ENCODE results near the gene PSMB9. TPM values are rescaled to one million over a fixed set of nuclear protein-coding genes. Genes with fewer than 3 reads are reported as not detected.

The PSMB9 gene
- total RNA-seq, 3 donors from 2014 or later, result 37.4 to 108 (median 39.0) TPM

DNA sequence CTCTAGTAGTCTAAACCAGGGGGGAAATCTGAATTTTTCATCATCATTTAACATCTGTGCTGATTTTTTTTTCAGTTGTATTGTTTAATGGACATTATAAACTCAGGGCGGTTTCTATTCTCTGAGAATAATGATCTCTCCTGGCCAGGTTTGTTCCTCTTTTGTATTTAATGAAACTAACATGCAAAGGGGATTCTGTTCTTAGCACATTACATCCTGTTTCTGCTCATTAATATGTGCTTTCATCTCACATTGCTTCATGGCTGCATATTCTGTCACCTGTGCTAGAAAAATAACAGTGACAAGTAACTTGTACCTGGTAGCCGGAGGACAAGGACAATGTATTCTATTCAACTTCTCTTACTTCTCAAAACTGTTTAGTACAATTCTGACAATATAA is 38.0 kb upstream of the PSMB9 start:
- H3K4me1 ChIP-seq (ENCODE audit: low read depth), result no peaks in the 10 kb centered on the region
- no peak for DNase-seq
- no peaks in the 10 kb centered on the region for H3K36me3 ChIP-seq (ENCODE audit: low read depth)
- no peak overlapping the region for H3K4me3 ChIP-seq
- intact Hi-C loops (cut with DNase I, micrococcal nuclease), result no loop called here
- no peak for TF ChIP-seq CTCF (IDR thresholded peaks at IDR 0.05)
- no peaks in the 10 kb centered on the region for H3K9me3 ChIP-seq
- peak; percentile 45 for ATAC-seq

DNA sequence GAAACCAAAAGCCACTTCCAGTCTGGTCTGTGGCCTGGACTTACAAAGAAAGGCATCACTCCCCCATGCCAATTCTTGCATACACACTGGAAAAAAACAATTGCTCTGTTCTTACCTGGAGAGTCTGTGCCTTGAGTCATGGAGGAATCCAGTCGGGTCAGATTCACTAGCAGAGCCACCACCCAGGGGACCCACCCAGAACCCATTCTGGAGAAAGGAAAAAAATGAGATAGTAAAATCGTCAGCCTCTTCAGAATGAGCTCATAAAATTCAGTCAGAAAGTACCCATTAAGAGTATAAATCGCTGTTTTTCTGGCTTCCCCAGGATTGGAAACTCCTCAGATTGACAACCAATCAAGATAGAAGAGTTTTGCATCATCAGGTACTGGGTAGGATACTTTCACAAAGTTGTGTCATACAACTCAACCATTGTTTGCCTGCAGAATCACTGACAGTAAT is 37.2 kb upstream of the PSMB9 start, which contains the start of gene HLA-DOB:
TSS of gene HLA-DOB (minus strand) at position 257 of the 459 bp plus-strand sequence. CDS start at position 206, 51 bp downstream.
- no peaks in the 10 kb centered on the region for H3K36me3 ChIP-seq (ENCODE audit: low read depth)
- DNase-seq (peak in 1 of 3 donors; percentile 21), ATAC-seq (peak; percentile 83)
- no peak within 1 kb of the TSS for H3K4me3 ChIP-seq
- intact Hi-C loops (cut with DNase I, micrococcal nuclease), result no loop called here
- H3K9me3 ChIP-seq, result no peaks in the 10 kb centered on the region
- H3K4me1 ChIP-seq (ENCODE audit: low read depth), result no peaks in the 10 kb centered on the region
- TF ChIP-seq CTCF (IDR thresholded peaks at IDR 0.05), result no peak

DNA sequence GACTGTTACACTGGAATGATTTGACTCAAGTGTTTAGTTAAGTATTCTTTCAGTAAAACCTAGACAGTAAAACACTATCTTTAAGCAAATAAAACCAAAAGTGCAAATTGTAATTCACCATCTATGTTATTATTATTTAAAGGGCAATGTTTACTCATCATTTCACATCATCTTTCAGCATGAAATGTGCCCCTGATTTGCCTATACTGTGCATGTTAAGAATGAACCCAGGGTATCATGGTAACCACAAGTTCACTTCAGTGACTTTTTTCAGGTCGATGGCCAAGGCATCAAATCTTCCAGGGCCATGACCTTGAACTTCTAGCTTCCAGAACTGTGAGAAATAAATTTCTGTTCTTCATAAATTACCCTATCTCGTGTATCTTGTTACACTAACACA is 35.1 kb upstream of the PSMB9 start:
- no peak for TF ChIP-seq CTCF (IDR thresholded peaks at IDR 0.05)
- ATAC-seq, result no peak

DNA sequence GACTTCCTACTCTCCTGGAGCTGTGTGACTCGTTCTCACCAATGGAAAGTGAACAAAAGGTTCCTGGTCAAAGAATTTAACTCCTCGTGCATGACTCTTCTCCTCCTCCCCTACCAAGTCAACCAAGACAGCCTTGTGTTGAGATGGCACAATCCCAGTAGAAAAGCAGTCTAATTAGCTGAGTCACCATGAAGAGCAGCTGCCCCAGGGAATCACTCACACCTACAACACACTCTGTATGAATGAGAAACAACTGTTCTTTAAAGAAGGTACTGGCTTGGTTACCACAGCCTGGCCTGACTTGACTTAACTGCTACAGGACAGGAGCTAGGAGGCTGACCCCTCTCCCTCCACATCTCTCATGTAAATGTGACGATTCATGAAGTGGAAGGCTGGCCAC is 34.3 kb upstream of the PSMB9 start:
- Histone ChIP-seq H3K4me1 (ENCODE audit: low read depth) (no peaks in the 10 kb centered on the region), H3K4me3 (no peak overlapping the region), H3K9me3 (no peaks in the 10 kb centered on the region), H3K36me3 (ENCODE audit: low read depth) (no peaks in the 10 kb centered on the region)
- intact Hi-C loops (cut with DNase I, micrococcal nuclease), result no loop called here
- no peak for TF ChIP-seq CTCF (IDR thresholded peaks at IDR 0.05)
- DNase-seq (no peak), ATAC-seq (no peak)

More for the DNA sequence above, 35.1 kb upstream of the PSMB9 start:
- intact Hi-C loops (cut with DNase I, micrococcal nuclease), result no loop called here
- H3K9me3 ChIP-seq, result no peaks in the 10 kb centered on the region
- no peaks in the 10 kb centered on the region for H3K36me3 ChIP-seq (ENCODE audit: low read depth)
- no peak overlapping the region for H3K4me3 ChIP-seq
- no peak for DNase-seq
- no peaks in the 10 kb centered on the region for H3K4me1 ChIP-seq (ENCODE audit: low read depth)

DNA sequence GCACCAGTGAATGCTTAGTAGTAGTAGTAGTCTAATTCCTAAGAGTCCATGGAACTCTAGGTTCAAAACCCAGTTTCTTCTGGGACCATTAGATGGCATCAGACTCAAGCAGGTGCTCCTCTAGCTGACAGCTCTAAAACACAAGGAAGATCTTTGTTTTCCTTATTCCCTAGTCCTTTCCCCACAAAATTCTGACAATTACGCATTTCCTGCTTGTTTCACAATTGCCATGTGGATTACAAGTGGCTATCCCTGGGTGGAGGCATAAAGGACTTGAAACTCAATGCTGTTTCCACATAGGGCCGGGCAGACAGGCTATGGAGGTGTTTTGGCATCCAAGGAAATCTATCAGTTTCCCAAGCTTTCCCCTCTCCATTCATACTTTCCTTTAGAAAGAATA is 28.0 kb upstream of the PSMB9 start:
- DNase-seq (no peak), ATAC-seq (peak; percentile 80)
- Histone ChIP-seq H3K4me3 (no peak overlapping the region), H3K9me3 (no peaks in the 10 kb centered on the region), H3K36me3 (ENCODE audit: low read depth) (no peaks in the 10 kb centered on the region), H3K4me1 (ENCODE audit: low read depth) (no peaks in the 10 kb centered on the region)
- no peak for TF ChIP-seq CTCF (IDR thresholded peaks at IDR 0.05)
- intact Hi-C loops (cut with DNase I, micrococcal nuclease), result loop anchor here in 1 of 2 donors (5.0 kb wide), 1 partner anchor 41 kb away; no protein-coding TSS in a partner anchor

GRCh38 chr6:32827025-32827424 is 27.0 kb upstream of the PSMB9 start:
- no peak for TF ChIP-seq CTCF (IDR thresholded peaks at IDR 0.05)
- DNase-seq (no peak), ATAC-seq (no peak)
- intact Hi-C loops (cut with DNase I, micrococcal nuclease), result loop anchor here in 1 of 2 donors (5.0 kb wide), 1 partner anchor 40 kb away; no protein-coding TSS in a partner anchor
- no peaks in the 10 kb centered on the region for H3K36me3 ChIP-seq (ENCODE audit: low read depth)
- H3K9me3 ChIP-seq, result no peaks in the 10 kb centered on the region
- H3K4me3 ChIP-seq, result no peak overlapping the region
- H3K4me1 ChIP-seq (ENCODE audit: low read depth), result no peaks in the 10 kb centered on the region

All from mucosa of descending colon (tissue), 3 donors.